HepG2 (cell line): ENCODE measurements around the gene NFATC4. TPM values are rescaled to one million over a fixed set of nuclear protein-coding genes. Genes with fewer than 3 reads are reported as not detected.

Experiments used
- ATAC-seq: fragments of 200-7000 bp; cut with Tn5 transposase; 3 replicates; pipeline ENCODE4 v1.9.1; 2020; ENCODE audit warnings: mild to moderate bottlenecking, moderate library complexity
- BruUV-seq: library from RNA; stranded (reverse); fragments of 400-500 nt; replicated peaks from 2 replicates; lab custom pipeline; 2021; lab: Mats Ljungman, UMichigan
- CTCF ChIA-PET: fragments of 300-600 bp; formaldehyde crosslinking; extraction: SDS; loops from one replicate; lab custom pipeline; 2021; ENCODE audit warnings: low total read pairs, inconsistent platforms, low intra/inter-chr PET ratio; lab: Yijun Ruan, JAX
- POLR2A ChIA-PET: fragments of 350-600 bp; sonication (Branson Sonifier 250); formaldehyde crosslinking; loops from one replicate; lab custom pipeline; 2020; ENCODE audit warnings: antibody characterized with exemption, inconsistent platforms; lab: Yijun Ruan, JAX
- DNase-seq: peaks from one replicate; pipeline ENCODE4 v3.0.0-alpha.2; 2015; ENCODE audit warnings: low spot score
- FAIRE-seq: peaks from 3 replicates; lab custom pipeline; 2011; peaks lifted over from hg19 to GRCh38; lab: Jason Lieb, UNC
- H2AFZ ChIP-seq: one replicate; pipeline ENCODE4 v1.6.1; 2011; ENCODE audit warnings: low read length, inconsistent platforms
- H3K27ac ChIP-seq: fragments of 300-600 bp; 3 replicates; pipeline ENCODE4 v1.8.0; 2011; ENCODE audit warnings: mixed run types, mild to moderate bottlenecking, mixed read lengths, low read length, inconsistent platforms; ENCODE audit not compliant: insufficient read depth; ENCODE audit errors: extremely low read length
- H3K27me3 ChIP-seq, 2 experiments: fragments of 200-600 bp in 1 of 2; 2 replicates in 1 of 2; 3 replicates in 1 of 2; pipeline versions ENCODE4 v1.6.0 to v1.8.0; 2011; ENCODE audit warnings: low read length in 2 of 2, mild to moderate bottlenecking in 2 of 2, moderate library complexity in 2 of 2, inconsistent platforms in 1 of 2; ENCODE audit not compliant: insufficient read depth in 2 of 2, control insufficient read depth in 1 of 2
- H3K36me3 ChIP-seq, 2 experiments: fragments of 200-600 bp in 1 of 2; replicated peaks in 1 of 2; 2 replicates in 1 of 2; 3 replicates in 1 of 2; pipeline versions ENCODE4 v1.5.1 to v1.8.0; 2011; ENCODE audit warnings: low read length in 2 of 2, inconsistent platforms in 1 of 2; ENCODE audit not compliant: insufficient read depth in 2 of 2, control insufficient read depth in 1 of 2
- H3K4me1 ChIP-seq: 2 replicates; pipeline ENCODE4 v1.5.1; 2012; ENCODE audit warnings: low read length, inconsistent platforms; ENCODE audit not compliant: insufficient read depth
- H3K4me2 ChIP-seq: 2 replicates; pipeline ENCODE4 v1.6.0; 2011; ENCODE audit warnings: low read depth, low read length, inconsistent platforms
- H3K4me3 ChIP-seq, 3 experiments: fragments of 200-600 bp in 1 of 3; sonication (generic), shearing (Covaris generic) in 1 of 3; replicated peaks in 1 of 3; 2 replicates each; pipeline ENCODE4 v1.5.1; 2011 to 2016; ENCODE audit warnings: low read length in 3 of 3, inconsistent platforms in 2 of 3, low read depth in 2 of 3, mild to moderate bottlenecking in 2 of 3, control low read depth in 1 of 3, mixed read lengths in 1 of 3; ENCODE audit not compliant: insufficient read depth in 1 of 3
- H3K79me2 ChIP-seq: one replicate; pipeline ENCODE4 v1.6.1; 2011; ENCODE audit warnings: low read length, inconsistent platforms; ENCODE audit not compliant: insufficient read depth
- H3K9ac ChIP-seq: 2 replicates; pipeline ENCODE4 v1.6.0; 2011; ENCODE audit warnings: mild to moderate bottlenecking, low read depth, low read length, inconsistent platforms; ENCODE audit not compliant: insufficient read depth
- H3K9me3 ChIP-seq: 2 replicates; pipeline ENCODE4 v1.5.1; 2012; ENCODE audit warnings: mild to moderate bottlenecking, low read length
- H4K20me1 ChIP-seq: 2 replicates; pipeline ENCODE4 v1.6.0; 2011; ENCODE audit warnings: inconsistent platforms, mild to moderate bottlenecking, low read length, moderate library complexity; ENCODE audit not compliant: insufficient read depth
- BATF2 ChIP-seq: sonication (generic); formaldehyde crosslinking; IDR thresholded peaks from 2 replicates; pipeline ENCODE4 v1.8.0; 2022; ENCODE audit warnings: mild to moderate bottlenecking, missing genetic modification reagents, moderate library complexity
- BRCA1 ChIP-seq: sonication (generic); formaldehyde crosslinking; IDR thresholded peaks from 2 replicates; pipeline ENCODE4 v1.4.0; 2020; ENCODE audit warnings: missing genetic modification reagents
- DNMT3B ChIP-seq: conservative IDR thresholded peaks from 2 replicates; pipeline ENCODE4 v1.6.1; 2016; ENCODE audit warnings: missing biosample characterization, control low read depth
- WIZ ChIP-seq: sonication (generic); formaldehyde crosslinking; IDR thresholded peaks from 2 replicates; pipeline ENCODE4 v1.5.1; 2020; ENCODE audit warnings: mild to moderate bottlenecking, missing genetic modification reagents
- ZNF503 ChIP-seq: sonication (generic); formaldehyde crosslinking; IDR thresholded peaks from 2 replicates; pipeline ENCODE4 v1.4.0; 2020; ENCODE audit warnings: missing genetic modification reagents
- ZSCAN29 ChIP-seq: sonication (generic); formaldehyde crosslinking; conservative IDR thresholded peaks from 2 replicates; pipeline ENCODE4 v1.4.0; 2020; ENCODE audit warnings: mild to moderate bottlenecking, missing genetic modification reagents
- WGBS: methylation state at CpG from one replicate; pipeline ENCODE4 v1.1.6; 2017; ENCODE audit warnings: low lambda C conversion rate; 5-methylcytosine and 5-hydroxymethylcytosine counted together
- in situ Hi-C: cut with HindIII; loops from 2 replicates; pipeline ENCODE4 v1.10.0; 2017; ENCODE audit warnings: low pct_unique_long_range_greater_than_20kb; ENCODE audit not compliant: extremely low pct_ligation_motif_present
- intact Hi-C: fragments of 100-400 bp; cut with micrococcal nuclease; formaldehyde crosslinking; loops from one replicate; pipeline ENCODE4 v1.10.0; 2022; ENCODE audit not compliant: unreplicated experiment
- polyA plus RNA-seq, 8 experiments: library from polyadenylated mRNA; depleted of rRNA in 3 of 8; stranded (reverse) in 7 of 8; unstranded in 1 of 8; fragments of >200 nt; fragmentation: Illumina TruSeq in 4 of 8; extraction: Trizol in 4 of 8; gene quantifications; 2 replicates each; pipeline versions ENCODE4 v1.2.1 to v1.2.3, GENCODE V29; 2011 to 2016; ENCODE audit warnings: low read depth in 4 of 8, missing spikeins in 1 of 8, mixed read lengths in 1 of 8; ENCODE audit not compliant: insufficient read depth in 1 of 8
- total RNA-seq, 5 experiments: library from RNA; depleted of rRNA; stranded (reverse); fragments of >200 nt; fragmentation: Illumina TruSeq; extraction: Trizol; gene quantifications; 2 replicates each; pipeline ENCODE4 v1.2.3, GENCODE V29; 2016; ENCODE audit warnings: low read depth in 1 of 5

The NFATC4 gene
- total and polyA plus RNA-seq, 2 of the 13 experiments (the other 11 are each of a cell fraction or from before 2014, with no cell fraction given), result 0.04 to 0.15 TPM

- TF ChIP-seq DNMT3B (CRISPR knock-in tag), result no peak
- no peak for TF ChIP-seq BATF2 (CRISPR knock-in tag)
- TF ChIP-seq BRCA1 (CRISPR knock-in tag), result no peak
Measured at GRCh38 chr14:24372701-24373416, 4.9 kb downstream of the NFATC4 start (continued).

- in situ Hi-C loops (no loop called here), intact Hi-C loops (no loop called here)
- BruUV-seq, result no TSS peak
- Histone ChIP-seq H3K4me3 (no peak overlapping the region), H3K9me3 (no peaks in the 10 kb centered on the region), H3K79me2 (no peaks in the 10 kb centered on the region), H2AFZ (no peak overlapping the region), H3K36me3 (no peaks in the 10 kb centered on the region), H3K9ac (no peak overlapping the region), H3K4me1 (peaks cover 20% of the 10 kb centered on the region), H3K27me3 (peaks cover 8 to 47% of the 10 kb centered on the region in 2 experiments; a peak in 4 of 5 replicates), H3K4me2 (no peak overlapping the region), H4K20me1 (no peaks in the 10 kb centered on the region), H3K27ac (no peak overlapping the region)
- ChIA-PET POLR2A (interaction anchor here (2.5 kb wide), 1 partner anchor 53 kb away, joined by 6 read pairs; the partner anchor contains the start of genes CBLN3 and KHNYN), CTCF (no interaction called here)
- FAIRE-seq (no peak), ATAC-seq (no peak), DNase-seq (no peak)
- TF ChIP-seq ZSCAN29 (CRISPR knock-in tag) (no peak), ZNF503 (CRISPR knock-in tag) (no peak), WIZ (CRISPR knock-in tag) (0 out of 2 replicates have a peak, but pooled peaks have one; percentile 9)
- WGBS, result 54% methylated on average over 16 of the region's 16 CpGs
Measured at GRCh38 chr14:24376448-24377070, 8.6 kb downstream of the NFATC4 start.
